Activated naive CD4-positive, alpha-beta T cell treated with anti-CD3 and anti-CD28 coated beads for 36 hours (primary cell): ENCODE measurements around the gene IGSF6. TPM values are rescaled to one million over a fixed set of nuclear protein-coding genes. Genes with fewer than 3 reads are reported as not detected.
"Not testable (repeated sequence)": the region's sequence is repeated elsewhere in the genome, so short reads cannot be mapped to it uniquely, and the experiment has no call there.

Source experiments
- CTCF ChIA-PET: fragments of 350-600 bp; sonication (Branson Sonifier 250); formaldehyde crosslinking; loops from one replicate; lab custom pipeline; 2021; ENCODE audit warnings: antibody characterized with exemption; lab: Charles Lee
- DNase-seq: peaks from one replicate; pipeline ENCODE4 v3.0.0-alpha.2; 2020
- H3K27ac Mint-ChIP-seq: one replicate; pipeline ENCODE4 v1.8.0; 2021; ENCODE audit warnings: mild to moderate bottlenecking, mixed read lengths
- H3K27me3 Mint-ChIP-seq: one replicate; pipeline ENCODE4 v1.8.0; 2021; ENCODE audit warnings: low read depth, mixed read lengths
- H3K36me3 Mint-ChIP-seq: one replicate; pipeline ENCODE4 v1.8.0; 2021; ENCODE audit warnings: low read depth, mixed read lengths
- H3K4me1 Mint-ChIP-seq: one replicate; pipeline ENCODE4 v1.8.0; 2021; ENCODE audit warnings: low read depth, mixed read lengths
- H3K4me3 Mint-ChIP-seq: one replicate; pipeline ENCODE4 v1.8.0; 2021; ENCODE audit warnings: mild to moderate bottlenecking, moderate library complexity, mixed read lengths
- H3K9me3 Mint-ChIP-seq: one replicate; pipeline ENCODE4 v1.8.0; 2021; ENCODE audit warnings: mixed read lengths
- intact Hi-C: fragments of 100-400 bp; cut with micrococcal nuclease; formaldehyde crosslinking; loops from one replicate; pipeline ENCODE4 v1.15.1; 2023
- total RNA-seq, 2 experiments: library from RNA; stranded (reverse); gene quantifications; one replicate each; pipeline ENCODE4 v1.2.3, GENCODE V29; 2021

The IGSF6 gene
- total RNA-seq, 2 experiments from 2014 or later, result not detected

DNA sequence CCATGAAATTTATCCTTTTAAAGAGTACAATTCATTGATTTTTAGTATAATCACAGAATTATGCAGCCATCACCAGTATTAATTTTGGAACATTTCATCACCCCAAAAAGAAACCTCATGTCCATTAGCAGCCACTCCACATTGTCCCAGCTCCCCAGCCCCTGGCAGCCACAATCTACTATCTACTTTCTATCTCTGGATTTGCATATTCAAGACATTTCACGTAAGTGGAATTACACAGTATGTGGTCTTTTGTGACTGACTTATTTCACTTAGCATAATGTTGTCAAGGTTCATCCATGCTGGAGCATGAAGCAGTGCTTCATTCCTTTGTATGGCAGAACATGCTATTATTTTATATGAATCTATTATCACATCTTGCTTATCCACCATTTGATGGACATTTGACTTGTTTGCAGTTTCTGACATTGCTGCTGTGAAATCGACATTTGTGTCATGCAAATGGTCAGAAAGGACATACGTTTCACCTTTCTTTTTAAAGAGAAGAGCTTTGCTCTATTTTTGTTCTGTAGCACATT lies 42.3 kb downstream of the IGSF6 start:
- CTCF ChIA-PET, result interaction anchor here (0.7 to 1.8 kb wide), 4 partner anchors 29 to 47 kb away, joined by 3 to 5 read pairs (median 4); no protein-coding TSS in a partner anchor
- no peaks in the 10 kb centered on the region for H3K9me3 Mint-ChIP-seq
- H3K27me3 Mint-ChIP-seq, result no peaks in the 10 kb centered on the region
- H3K36me3 Mint-ChIP-seq, result peaks cover 7% of the 10 kb centered on the region
- no peak overlapping the region for H3K27ac Mint-ChIP-seq
- H3K4me3 Mint-ChIP-seq, result no peak overlapping the region
- DNase-seq, result no peak
- intact Hi-C loops, result no loop called here
- H3K4me1 Mint-ChIP-seq, result peaks cover 76% of the 10 kb centered on the region

DNA sequence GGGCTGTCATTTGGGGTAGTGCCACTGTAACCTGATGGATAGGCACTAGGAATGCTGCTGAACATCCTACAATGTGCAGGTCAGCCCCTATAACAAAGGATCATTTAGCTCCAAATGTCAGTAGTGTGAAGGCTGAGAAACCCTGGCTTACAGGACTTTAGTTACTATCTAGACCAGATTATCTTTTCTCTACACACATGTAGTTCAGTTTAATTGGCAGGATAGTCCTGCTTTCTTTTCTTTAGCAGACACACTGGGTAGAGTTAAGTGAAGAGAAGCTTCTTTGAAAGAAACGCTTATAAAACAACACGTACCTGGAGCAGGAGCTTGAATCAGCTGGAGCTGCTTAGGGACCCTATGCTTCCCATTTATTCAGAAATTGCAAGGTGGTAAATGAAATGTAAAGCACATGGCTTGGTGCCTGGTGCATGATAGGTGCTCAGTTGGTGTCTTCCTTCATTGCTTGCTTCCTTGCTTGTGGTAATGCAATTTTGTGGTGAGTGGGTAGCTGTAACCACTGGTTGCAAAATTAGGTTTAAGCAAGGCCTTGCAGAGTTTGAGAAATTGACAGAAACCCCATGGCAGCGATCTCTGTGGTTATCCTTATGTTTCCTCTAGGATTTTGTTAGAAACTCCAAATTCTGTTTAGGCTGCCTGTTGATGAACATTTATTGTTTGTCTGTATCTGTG lies 43.6 kb downstream of the IGSF6 start:
- Mint-ChIP-seq H3K4me1 (peaks cover 76% of the 10 kb centered on the region), H3K27ac (no peak overlapping the region), H3K4me3 (no peak overlapping the region), H3K36me3 (peaks cover 4% of the 10 kb centered on the region), H3K27me3 (no peaks in the 10 kb centered on the region), H3K9me3 (no peaks in the 10 kb centered on the region)
- intact Hi-C loops, result no loop called here
- peak; percentile 27 for DNase-seq
- CTCF ChIA-PET, result interaction anchor here (0.9 to 1.4 kb wide), 5 partner anchors 8 to 49 kb away, joined by 3 to 4 read pairs (median 3); no protein-coding TSS in a partner anchor

DNA sequence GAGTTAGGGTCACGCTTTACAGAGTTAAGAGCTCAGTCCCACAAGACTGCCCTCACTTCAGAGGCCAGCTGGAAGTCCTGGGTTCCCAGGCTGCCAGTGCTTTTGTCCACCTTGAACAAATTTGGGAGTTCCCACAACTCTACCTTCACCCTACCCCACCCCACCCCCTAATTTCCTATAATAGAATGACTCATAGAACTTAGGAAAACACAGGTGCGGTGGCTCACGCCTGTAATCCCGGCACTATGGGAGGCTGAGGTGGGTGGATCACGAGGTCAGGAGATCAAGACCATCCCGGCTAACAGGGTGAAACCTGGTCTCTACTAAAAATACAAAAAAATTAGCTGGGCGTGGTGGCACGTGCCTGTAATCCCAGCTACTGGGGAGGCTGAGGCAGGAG lies 46.6 kb downstream of the IGSF6 start:
- CTCF ChIA-PET, result interaction anchor here (1.6 kb wide), 1 partner anchor 52 kb away, joined by 4 read pairs; no protein-coding TSS in a partner anchor
- DNase-seq, H3K9me3 Mint-ChIP-seq, H3K27me3 Mint-ChIP-seq, H3K36me3 Mint-ChIP-seq, H3K27ac Mint-ChIP-seq, H3K4me3 Mint-ChIP-seq, intact Hi-C loops: not testable (repeated sequence)
- peaks cover 80% of the 10 kb centered on the region for H3K4me1 Mint-ChIP-seq

DNA sequence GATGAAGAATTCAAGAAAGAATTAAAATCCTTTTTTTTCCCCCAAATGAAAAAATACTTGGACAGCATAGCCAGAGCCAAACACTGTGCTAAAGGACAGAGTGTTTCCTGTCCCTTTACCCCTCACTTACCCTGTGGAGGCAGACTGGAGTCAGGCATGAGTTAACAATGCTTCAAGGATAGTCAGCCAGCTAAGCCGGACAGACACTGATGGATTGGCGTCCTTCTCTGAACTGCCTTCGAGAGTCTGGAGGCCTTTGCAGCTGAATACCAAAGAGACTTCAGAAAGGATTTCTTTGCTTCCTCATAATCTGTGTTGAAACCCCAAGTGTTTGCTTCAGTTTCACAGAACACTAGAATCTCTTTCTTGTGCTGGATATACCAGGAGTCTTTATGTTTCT lies 48.5 kb downstream of the IGSF6 start:
- CTCF ChIA-PET, result interaction anchor here (0.5 to 1.5 kb wide), 8 partner anchors 17 to 691 kb away, joined by 3 to 9 read pairs (median 4); no protein-coding TSS in a partner anchor
- DNase-seq, result no peak
- H3K4me1 Mint-ChIP-seq, result peaks cover 69% of the 10 kb centered on the region
- H3K36me3 Mint-ChIP-seq, result no peaks in the 10 kb centered on the region
- H3K9me3 Mint-ChIP-seq, result no peaks in the 10 kb centered on the region
- intact Hi-C loops, result no loop called here
- no peak overlapping the region for H3K4me3 Mint-ChIP-seq
- no peaks in the 10 kb centered on the region for H3K27me3 Mint-ChIP-seq
- no peak overlapping the region for H3K27ac Mint-ChIP-seq

GRCh38 chr16:21602785-21603184 lies 49.6 kb downstream of the IGSF6 start:
- H3K36me3 Mint-ChIP-seq, result no peaks in the 10 kb centered on the region
- H3K27ac Mint-ChIP-seq, result no peak overlapping the region
- CTCF ChIA-PET, result interaction anchor here (1.1 to 1.5 kb wide), 3 partner anchors 37 to 106 kb away, joined by 3 to 9 read pairs (median 4); no protein-coding TSS in a partner anchor
- no peaks in the 10 kb centered on the region for H3K27me3 Mint-ChIP-seq
- H3K4me1 Mint-ChIP-seq, result peaks cover 68% of the 10 kb centered on the region
- H3K4me3 Mint-ChIP-seq, result no peak overlapping the region
- H3K9me3 Mint-ChIP-seq, result no peaks in the 10 kb centered on the region
- no peak for DNase-seq
- intact Hi-C loops, result no loop called here

DNA sequence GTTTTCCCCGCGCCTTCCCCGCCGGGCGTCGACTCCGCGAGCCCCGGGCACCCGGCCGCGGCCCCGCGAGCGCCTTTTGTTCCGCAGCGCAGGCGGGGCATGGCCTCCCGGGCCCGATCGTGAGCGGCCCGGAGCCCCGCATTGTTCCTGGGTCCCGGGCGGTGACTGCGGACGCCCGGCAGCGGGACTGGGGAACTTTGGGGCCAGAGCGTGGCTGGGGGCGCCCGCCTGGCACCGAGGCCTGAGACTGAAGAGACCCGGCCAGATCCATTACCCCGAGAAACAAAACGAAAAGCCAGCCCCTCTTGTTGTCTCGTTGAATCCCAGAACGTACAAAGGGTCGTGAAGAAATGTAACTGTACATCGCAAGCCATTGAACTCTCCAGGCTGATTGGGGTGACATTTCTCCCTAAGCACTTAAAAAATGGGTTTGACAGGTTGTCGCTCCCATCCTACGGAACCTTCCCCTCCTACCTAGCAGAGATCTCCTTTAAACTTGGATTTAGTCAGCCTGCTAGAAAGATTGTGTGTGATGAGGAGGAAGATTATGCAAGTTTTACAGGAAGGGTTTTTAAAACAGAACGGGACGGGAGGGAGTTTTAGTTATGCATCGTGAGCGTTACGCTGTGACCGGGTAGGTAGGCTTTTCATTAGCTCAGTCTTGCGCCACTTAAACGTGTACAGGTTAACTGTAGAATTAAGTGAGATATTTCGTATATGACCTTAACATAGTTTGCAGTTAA lies 52.2 kb downstream of the IGSF6 start:
- DNase-seq, result peak; percentile 52
- Mint-ChIP-seq H3K4me3 (peak overlapping the region; percentile 85), H3K27me3 (no peaks in the 10 kb centered on the region), H3K27ac (peak overlapping the region; percentile 77), H3K36me3 (peaks cover 1% of the 10 kb centered on the region), H3K4me1 (peaks cover 62% of the 10 kb centered on the region), H3K9me3 (no peaks in the 10 kb centered on the region)
- intact Hi-C loops, result loop anchor here (2.0 kb wide), 1 partner anchor 27 kb away; no protein-coding TSS in a partner anchor
- CTCF ChIA-PET, result interaction anchor here (1.0 to 1.1 kb wide), 3 partner anchors 9 to 46 kb away, joined by 4 read pairs; no protein-coding TSS in a partner anchor

DNA sequence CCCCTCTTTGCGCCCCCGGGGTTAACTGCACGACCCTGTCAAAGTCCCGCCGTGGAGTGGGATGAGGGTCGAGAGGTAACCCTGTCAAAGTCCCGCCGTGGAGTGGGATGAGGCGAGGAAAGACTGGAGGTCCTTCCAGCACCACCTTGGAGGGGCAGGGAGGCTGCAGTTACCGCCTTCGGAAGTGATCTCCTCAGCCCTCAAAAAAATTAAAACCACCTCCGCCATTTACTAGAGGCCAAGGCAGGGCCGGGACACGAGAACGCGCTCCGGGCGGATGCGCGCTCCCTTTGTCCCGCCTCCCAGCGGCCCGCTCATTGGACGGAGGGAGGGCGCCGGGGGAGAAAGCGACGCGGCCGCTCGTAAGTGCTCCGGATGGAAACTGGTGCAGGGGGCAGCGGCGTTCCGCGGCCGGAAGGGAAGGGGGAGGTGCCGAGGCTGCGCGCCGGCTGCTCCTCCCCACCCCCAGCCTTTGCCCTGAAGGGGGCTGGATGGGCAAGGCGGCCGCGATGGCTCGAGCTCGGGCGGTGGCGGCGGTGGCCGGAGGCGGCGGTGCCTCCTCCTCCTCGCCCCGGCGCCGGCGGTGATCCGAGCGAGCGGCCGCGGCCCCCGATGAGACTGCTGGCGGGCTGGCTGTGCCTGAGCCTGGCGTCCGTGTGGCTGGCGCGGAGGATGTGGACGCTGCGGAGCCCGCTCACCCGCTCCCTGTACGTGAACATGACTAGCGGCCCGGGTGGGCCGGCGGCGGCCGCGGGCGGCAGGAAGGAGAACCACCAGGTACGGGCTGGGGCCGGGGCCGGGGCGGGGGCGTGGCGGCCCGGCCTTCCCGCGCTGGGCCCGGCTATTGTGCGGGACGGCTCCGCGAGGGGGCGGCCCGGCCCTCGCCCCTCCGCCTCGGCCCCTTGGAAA lies 53.0 kb downstream of the IGSF6 start, which contains the start of gene METTL9:
Gene METTL9 (plus strand): TSS at position 456 of the 909 bp plus-strand sequence. CDS start 157 bp downstream, at position 613.
- peaks cover 1% of the 10 kb centered on the region for H3K36me3 Mint-ChIP-seq
- H3K4me3 Mint-ChIP-seq, result peak within 1 kb of the TSS; percentile 86
- CTCF ChIA-PET, result no interaction called here
- no peaks in the 10 kb centered on the region for H3K27me3 Mint-ChIP-seq
- peak within 1 kb of the TSS; percentile 87 for H3K27ac Mint-ChIP-seq
- intact Hi-C loops, result loop anchor here (1.0 to 5.0 kb wide), 7 partner anchors 27 to 1550 kb away; partner anchors contain the start of gene USP31
- peaks cover 56% of the 10 kb centered on the region for H3K4me1 Mint-ChIP-seq
- DNase-seq, result peak; percentile 95
- no peaks in the 10 kb centered on the region for H3K9me3 Mint-ChIP-seq

DNA sequence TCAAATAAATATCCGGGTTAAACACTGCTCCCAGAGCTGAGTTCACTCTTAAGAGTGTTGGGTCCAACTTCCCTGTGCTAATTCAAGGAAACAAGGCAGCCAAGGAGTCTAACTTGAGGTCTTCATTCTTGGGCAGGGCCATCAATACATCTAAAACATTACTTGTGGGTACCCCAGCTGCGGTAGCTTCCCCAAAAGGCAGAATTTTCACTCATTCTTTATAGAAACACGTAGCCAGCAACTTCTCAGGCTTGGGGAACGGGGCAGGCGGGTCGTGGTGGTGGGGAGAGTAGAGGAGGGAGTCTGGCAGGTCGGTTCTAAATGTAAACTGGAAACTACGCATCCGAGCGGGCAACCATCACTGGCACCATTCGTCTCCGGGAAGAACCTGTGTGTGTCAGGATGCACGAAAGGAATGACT lies 53.7 kb downstream of the IGSF6 start:
- Mint-ChIP-seq H3K9me3 (no peaks in the 10 kb centered on the region), H3K4me1 (peaks cover 49% of the 10 kb centered on the region), H3K4me3 (peak overlapping the region; percentile 86), H3K27me3 (no peaks in the 10 kb centered on the region), H3K27ac (peak overlapping the region; percentile 87), H3K36me3 (peaks cover 1% of the 10 kb centered on the region)
- CTCF ChIA-PET, result interaction anchor here (0.7 to 2.4 kb wide), 4 partner anchors 14 to 58 kb away, joined by 3 to 8 read pairs (median 4); no protein-coding TSS in a partner anchor
- DNase-seq, result peak; percentile 28
- intact Hi-C loops, result loop anchor here (1.0 to 5.0 kb wide), 6 partner anchors 42 to 1551 kb away; partner anchors contain the start of gene USP31

DNA sequence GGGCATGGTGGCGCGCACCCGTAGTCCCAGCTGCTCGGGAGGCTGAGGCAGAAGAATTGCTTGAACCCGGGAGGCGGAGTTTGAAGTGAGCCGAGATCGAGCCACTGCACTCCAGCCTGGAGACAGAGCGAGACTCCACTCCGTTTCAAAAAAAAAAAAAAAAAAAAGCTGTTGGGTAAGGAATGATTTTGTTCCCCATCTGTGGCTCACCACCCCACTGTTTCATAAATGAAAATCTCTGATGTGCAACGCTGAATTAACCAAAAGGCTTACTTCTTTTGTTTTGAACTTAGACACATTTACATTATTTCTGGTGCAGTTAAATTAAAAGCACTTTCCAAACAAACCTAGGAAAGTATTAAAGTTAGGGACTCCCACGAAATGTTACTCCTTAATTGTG lies 54.2 kb downstream of the IGSF6 start:
- intact Hi-C loops, result loop anchor here (2.0 to 5.0 kb wide), 2 partner anchors 223 to 594 kb away; no protein-coding TSS in a partner anchor
- H3K4me3 Mint-ChIP-seq, result peak overlapping the region; percentile 86
- H3K4me1 Mint-ChIP-seq, result peaks cover 44% of the 10 kb centered on the region
- H3K27ac Mint-ChIP-seq, result no peak overlapping the region
- DNase-seq, result no peak
- CTCF ChIA-PET, result interaction anchor here (0.7 to 2.4 kb wide), 5 partner anchors 12 to 59 kb away, joined by 3 to 8 read pairs (median 3); no protein-coding TSS in a partner anchor
- H3K9me3 Mint-ChIP-seq, result no peaks in the 10 kb centered on the region
- H3K36me3 Mint-ChIP-seq, result peaks cover 1% of the 10 kb centered on the region
- H3K27me3 Mint-ChIP-seq, result no peaks in the 10 kb centered on the region

- no peak for DNase-seq
- Mint-ChIP-seq H3K36me3 (peaks cover 1% of the 10 kb centered on the region), H3K27ac (peak overlapping the region; percentile 77), H3K4me3 (peak overlapping the region; percentile 64), H3K27me3 (no peaks in the 10 kb centered on the region), H3K9me3 (no peaks in the 10 kb centered on the region), H3K4me1 (peaks cover 41% of the 10 kb centered on the region)
- intact Hi-C loops, result loop anchor here (2.0 to 5.0 kb wide), 2 partner anchors 223 to 595 kb away; no protein-coding TSS in a partner anchor
- CTCF ChIA-PET, result interaction anchor here (0.7 to 2.4 kb wide), 6 partner anchors 11 to 60 kb away, joined by 3 to 8 read pairs (median 4); no protein-coding TSS in a partner anchor
These were observed 54.8 kb downstream of the IGSF6 start for GRCh38 chr16:21597561-21598030.
